PFSK-1 (cell line): ENCODE measurements around the gene USP24.

Experiments
- POLR2AphosphoS5 ChIP-seq: IDR thresholded peaks from 2 replicates; pipeline ENCODE4 v1.6.1; 2012; ENCODE audit warnings: low read depth, mild to moderate bottlenecking, control low read depth, low read length, moderate library complexity
- SIN3A ChIP-seq: IDR thresholded peaks from 2 replicates; pipeline ENCODE4 v1.6.1; 2012; ENCODE audit warnings: mild to moderate bottlenecking, low read length, moderate library complexity, borderline replicate concordance; ENCODE audit not compliant: insufficient read depth
- TAF1 ChIP-seq: IDR thresholded peaks from 2 replicates; pipeline ENCODE4 v1.6.1; 2012; ENCODE audit warnings: low read length, control low read depth, borderline replicate concordance; ENCODE audit not compliant: insufficient read depth
- TF ChIP-seq, protein P1 (sequence below), 2 experiments: IDR thresholded peaks; 2 replicates each; pipeline versions ENCODE4 v1.6.1 to v1.8.0; 2011 to 2012; ENCODE audit warnings: low read depth in 2 of 2, low read length in 2 of 2, control low read depth in 1 of 2, inconsistent platforms in 1 of 2, mild to moderate bottlenecking in 1 of 2, moderate library complexity in 1 of 2; ENCODE audit not compliant: insufficient read depth in 1 of 2

DNA sequence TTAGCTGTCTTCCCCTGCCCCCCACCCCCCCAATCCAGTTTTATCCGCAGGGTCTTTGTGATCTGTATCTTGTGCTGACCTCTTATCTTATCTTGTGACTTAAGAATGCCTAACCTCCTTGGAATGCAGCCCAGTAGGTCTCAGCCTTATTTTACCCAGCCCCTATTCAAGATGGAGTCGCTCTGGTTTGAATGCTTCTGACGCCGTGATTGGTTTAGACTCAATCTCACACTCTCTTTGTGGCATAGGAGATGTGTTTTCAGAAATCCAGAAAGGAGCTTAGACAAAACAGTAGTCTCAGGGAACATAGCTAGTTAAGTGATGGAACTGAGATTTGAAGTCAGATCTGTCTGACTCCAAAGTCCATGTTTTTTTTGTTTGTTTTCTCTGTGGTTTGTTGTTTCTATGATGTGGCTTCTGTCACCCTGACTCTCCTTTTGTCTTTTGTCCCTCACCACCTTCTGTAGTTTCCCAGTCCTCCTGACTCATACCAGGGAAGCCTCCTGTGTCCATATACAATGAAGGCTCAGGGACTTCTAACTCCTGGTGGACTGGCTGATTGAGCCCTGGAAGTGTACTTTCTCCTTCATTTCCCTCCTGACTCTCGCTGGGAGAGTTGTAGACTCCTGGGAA lies 18.1 kb upstream of the USP24 start:
- TF ChIP-seq POLR2AphosphoS5, result no peak
- TF ChIP-seq SIN3A, result no peak
- no peak for TF ChIP-seq TAF1
- TF ChIP-seq, protein P1, sequence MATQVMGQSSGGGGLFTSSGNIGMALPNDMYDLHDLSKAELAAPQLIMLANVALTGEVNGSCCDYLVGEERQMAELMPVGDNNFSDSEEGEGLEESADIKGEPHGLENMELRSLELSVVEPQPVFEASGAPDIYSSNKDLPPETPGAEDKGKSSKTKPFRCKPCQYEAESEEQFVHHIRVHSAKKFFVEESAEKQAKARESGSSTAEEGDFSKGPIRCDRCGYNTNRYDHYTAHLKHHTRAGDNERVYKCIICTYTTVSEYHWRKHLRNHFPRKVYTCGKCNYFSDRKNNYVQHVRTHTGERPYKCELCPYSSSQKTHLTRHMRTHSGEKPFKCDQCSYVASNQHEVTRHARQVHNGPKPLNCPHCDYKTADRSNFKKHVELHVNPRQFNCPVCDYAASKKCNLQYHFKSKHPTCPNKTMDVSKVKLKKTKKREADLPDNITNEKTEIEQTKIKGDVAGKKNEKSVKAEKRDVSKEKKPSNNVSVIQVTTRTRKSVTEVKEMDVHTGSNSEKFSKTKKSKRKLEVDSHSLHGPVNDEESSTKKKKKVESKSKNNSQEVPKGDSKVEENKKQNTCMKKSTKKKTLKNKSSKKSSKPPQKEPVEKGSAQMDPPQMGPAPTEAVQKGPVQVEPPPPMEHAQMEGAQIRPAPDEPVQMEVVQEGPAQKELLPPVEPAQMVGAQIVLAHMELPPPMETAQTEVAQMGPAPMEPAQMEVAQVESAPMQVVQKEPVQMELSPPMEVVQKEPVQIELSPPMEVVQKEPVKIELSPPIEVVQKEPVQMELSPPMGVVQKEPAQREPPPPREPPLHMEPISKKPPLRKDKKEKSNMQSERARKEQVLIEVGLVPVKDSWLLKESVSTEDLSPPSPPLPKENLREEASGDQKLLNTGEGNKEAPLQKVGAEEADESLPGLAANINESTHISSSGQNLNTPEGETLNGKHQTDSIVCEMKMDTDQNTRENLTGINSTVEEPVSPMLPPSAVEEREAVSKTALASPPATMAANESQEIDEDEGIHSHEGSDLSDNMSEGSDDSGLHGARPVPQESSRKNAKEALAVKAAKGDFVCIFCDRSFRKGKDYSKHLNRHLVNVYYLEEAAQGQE (IDR thresholded peaks at IDR 0.05; ENCODE audit: insufficient read depth in 1 of 2, low read depth in 2 of 2, low read length in 2 of 2), result no peak
